ENCODE results near the gene ERCC1.
"Not testable (repeated sequence)": the region's sequence is repeated elsewhere in the genome, so short reads cannot be mapped to it uniquely, and the experiment has no call there.

Gene ERCC1

DNA sequence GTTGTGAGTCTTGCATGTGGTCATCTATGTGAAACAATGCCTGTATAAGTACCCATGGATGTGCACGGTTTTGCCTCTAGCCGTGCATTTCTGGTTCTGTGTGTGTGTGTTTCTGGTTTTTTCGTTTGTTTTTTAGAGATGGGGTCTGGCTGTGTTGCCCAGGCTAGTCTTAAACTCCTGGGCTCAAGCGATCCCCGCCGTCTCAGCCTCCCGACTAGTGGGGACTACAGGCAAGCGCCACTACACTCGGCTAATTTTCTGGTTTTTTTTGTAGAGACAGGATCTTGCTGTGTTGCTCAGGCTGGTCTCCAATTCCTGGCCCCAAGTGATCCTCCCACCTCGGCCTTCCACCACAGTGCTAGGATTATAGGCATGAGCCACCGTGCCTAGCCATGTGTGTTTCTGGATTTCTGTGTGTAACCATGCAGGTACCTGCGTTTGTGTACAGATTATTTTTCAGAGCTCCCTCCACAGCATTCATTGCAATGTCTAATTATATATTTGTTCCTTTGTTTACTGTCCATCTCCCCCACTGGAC lies 28.2 kb upstream of the ERCC1 start:
- no peak for DNase-seq

DNA sequence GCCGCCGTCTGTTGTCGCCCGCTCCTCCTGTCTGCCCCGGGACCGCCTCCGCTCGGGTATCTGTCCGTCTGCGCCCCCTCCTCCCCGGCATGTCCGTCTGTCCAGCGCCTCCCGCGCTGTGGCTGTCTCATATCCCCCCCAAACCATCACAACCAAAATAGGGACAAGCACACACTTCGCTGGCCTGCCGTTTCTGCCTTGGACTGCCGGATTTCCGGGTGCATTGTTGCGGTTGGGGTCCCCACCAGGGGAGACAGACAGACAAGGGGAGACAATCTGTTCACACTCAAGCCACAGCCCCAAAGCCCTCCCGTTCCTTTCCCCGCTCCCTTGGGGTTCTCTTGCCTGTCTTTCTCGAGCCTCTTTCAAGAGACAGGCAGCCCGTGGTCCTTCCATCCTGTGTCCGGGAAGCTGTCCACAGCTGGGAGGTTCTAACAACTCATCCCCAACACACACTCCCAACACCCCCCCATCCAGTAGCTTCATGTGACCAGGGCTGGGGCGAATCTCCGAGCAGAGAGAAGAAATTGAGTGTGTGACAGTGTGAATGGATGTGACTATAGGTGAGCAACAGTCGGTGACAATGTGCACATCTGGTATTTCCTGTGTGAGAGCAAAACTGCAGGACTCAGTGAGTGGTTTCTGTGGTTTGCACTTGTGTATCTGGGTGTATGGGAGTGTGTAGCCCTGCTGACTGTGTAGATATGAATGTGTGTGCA lies 27.6 kb upstream of the ERCC1 start:
- no peak for DNase-seq

DNA sequence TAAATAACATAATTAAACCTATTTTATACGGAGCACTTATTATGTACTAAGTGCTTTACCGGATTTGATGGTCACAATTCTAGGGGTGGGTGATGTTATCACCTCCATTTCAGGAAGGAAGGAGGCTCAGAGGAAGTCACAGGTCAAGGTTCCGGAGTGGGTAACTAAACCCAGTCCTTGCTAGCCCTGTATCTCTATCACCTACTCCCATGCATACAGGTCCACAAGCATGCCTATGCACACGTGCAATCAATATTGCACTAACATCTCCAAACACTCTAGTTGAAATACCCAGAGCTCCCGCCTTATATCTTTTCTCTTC lies 26.3 kb upstream of the ERCC1 start:
- no peak for DNase-seq

GRCh38 chr19:45448887-45449299 lies 25.2 kb upstream of the ERCC1 start:
- DNase-seq = no peak

GRCh38 chr19:45448425-45448756 lies 24.7 kb upstream of the ERCC1 start:
- DNase-seq = no peak

DNA sequence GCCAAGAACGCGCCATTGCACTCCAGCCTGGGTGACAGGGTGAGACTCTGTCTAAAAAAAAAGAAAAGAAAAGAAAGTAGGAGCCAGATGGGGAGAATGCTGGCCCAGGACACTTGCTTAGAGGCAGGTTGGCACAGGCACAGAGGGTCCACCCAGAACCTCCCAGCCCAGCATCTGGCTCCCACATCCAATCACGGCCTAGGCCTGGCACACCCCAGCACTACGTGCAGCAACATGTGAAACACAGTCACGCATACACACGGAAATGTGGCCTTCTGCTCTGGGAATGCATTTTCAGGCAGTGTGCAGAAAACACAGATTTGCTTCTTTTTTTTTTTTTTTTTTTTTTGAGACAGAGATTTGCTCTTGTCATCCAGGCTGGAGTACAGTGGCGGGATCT lies 23.2 kb upstream of the ERCC1 start:
- DNase-seq = no peak

DNA sequence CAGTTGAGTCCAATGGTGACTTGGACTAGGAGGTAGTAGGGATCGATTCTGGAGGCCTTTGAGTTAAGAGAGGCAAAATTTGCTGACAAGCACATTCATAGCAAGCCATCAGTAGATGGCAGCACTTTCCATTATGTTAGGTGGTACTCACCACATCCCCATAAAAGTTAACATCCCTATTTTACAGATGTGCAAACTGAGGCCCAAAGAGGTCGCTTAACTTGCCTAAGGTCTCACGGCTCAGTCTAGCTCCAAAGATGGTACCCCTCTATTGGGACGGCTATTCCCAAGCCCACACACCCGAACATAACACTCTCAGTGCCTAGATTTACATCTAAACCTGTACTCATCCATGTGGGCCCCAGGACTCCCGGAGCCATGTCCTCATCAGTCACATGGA lies 22.6 kb upstream of the ERCC1 start:
- DNase-seq = no peak

- DNase-seq = no peak
Observed at GRCh38 chr19:45445139-45445538, 21.4 kb upstream of the ERCC1 start.

DNA sequence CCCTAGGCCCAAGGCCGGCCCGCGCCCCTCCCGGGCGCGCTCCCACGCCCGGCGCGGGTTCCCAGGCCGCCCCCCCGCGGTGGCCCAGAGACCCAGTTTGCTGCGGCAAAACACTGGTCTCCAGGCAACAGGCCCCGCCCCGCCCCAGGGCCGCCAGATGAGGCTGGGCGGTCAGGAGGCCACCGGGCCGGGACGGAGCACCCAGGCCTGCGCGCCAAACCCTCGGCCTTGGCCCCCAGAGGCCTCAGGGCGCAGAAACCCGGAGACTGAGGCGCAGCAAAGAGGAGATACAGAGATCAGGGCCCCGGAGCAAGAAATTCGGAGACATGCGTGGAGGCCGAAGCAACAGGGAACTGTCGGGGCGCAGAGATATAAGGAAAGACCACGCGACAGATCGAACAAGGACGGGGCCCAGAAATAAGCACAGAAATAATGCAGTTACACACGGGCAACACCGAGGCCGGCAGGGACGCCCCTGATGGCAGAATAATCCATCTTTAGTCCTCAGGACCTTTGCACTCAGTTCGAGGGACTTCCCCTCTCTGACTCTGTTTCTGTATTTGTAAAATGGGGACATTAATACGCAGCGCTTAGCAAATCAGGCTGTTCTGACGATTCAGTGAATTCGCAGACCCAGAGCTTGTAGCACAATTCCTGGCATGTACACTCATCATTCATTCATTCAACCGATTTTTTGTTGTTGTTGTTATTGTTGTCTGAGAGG lies 20.8 kb upstream of the ERCC1 start:
- DNase-seq = peak; percentile 74 to 91

DNA sequence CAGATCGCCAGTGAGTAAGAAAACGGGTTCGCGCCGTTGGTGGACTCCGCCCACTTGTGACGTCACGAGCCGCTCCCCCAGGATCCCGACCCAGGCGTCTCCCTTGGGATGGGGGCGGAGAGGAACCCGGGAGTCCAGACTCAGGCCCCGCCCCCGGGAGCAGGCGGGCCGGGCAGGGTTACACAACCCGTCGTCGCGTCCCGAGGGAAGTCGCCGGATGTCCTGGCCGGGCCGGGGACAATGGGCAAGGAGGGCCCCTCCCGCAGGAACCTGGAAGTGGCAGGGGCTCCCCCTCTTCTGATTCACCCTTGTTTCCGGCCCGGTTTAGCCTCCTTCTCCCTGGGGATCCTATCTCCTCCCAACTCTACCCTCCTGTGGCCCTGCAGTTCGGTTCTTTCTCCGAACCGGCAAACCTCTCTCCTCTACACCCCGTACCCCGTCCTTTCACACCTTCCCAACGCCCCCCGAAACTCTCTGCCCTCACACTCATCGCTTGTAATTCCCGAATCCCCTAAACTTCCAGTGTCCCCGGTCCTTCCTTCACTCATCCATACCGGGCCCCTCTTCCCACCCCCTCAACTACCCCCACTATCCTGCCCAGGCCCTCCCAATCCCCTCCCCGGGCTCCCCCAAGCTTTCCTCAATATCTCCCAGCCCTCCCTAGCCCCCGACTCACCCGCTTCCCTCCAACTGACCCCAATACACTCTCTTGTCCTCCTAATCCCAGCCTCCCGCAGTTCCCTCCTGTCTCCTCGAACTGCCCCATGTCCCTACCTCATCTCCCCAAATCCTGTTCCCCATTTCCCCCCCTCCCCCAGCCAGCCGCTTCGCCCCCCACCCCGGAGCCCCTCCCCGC lies 20.0 kb upstream of the ERCC1 start:
- peak; percentile 83 to 92 for DNase-seq

- DNase-seq = peak in 1 of 2 experiments; percentile 36
Observed at GRCh38 chr19:45442778-45443461, 19.2 kb upstream of the ERCC1 start.

- no peak for DNase-seq
Observed at GRCh38 chr19:45442408-45442777, 18.7 kb upstream of the ERCC1 start.

DNA sequence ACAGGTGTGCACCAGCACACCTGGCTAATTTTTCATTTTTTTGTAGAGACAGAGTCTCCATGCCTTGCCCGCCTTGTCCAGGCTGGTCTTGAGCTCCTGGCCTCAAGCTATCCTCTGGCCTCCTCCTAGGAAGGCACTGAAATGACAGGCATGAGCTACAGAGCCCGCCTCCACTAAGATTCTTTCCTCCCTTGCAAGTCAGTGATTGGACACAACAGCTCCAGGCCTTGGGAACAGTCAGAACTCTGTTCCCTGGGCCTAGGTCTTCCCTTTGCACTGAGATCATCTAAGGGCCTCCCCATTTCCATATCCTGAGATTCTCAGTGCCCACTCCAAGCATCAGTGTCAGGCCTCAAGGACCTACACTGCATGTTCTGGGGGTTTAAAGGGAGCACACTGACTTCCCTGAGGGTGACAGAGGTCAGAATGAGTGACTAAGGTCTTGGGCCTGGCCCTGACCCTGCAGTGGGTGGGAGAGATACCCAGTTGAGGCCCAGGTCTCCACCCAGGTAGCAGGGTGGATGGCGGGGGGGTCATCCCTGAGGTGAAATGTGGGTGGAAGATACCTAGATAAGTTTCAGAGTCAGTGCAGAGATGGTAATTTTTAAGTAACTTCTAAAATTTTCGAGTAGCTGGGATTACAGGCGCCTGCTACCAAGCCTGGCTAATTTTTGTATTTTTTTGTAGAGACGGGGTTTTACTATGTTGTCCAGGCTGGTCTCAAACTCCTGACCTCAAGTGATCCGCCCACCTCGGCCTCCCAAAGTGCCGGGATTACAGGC lies 17.3 kb upstream of the ERCC1 start:
- DNase-seq = peak in 1 of 2 experiments; percentile 42

DNA sequence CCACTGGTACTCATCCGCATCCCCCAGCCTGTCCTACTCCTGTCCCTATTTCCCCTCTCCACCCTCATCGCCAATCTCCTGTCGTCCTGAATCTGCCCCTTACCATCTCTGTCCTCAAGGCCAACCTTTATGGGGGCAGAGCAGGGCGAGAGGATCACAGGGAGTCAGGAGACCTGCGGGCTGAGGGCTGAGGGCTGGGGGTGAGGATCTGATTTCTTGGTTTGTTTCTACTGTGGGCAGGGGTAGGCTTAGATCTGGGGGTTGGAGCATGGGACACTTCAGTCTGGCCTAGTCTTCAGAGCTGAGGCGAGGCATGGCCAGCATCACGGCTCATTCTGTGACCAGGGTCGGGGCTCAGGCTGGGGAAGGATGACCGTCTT lies 16.5 kb upstream of the ERCC1 start:
- DNase-seq = no peak

DNA sequence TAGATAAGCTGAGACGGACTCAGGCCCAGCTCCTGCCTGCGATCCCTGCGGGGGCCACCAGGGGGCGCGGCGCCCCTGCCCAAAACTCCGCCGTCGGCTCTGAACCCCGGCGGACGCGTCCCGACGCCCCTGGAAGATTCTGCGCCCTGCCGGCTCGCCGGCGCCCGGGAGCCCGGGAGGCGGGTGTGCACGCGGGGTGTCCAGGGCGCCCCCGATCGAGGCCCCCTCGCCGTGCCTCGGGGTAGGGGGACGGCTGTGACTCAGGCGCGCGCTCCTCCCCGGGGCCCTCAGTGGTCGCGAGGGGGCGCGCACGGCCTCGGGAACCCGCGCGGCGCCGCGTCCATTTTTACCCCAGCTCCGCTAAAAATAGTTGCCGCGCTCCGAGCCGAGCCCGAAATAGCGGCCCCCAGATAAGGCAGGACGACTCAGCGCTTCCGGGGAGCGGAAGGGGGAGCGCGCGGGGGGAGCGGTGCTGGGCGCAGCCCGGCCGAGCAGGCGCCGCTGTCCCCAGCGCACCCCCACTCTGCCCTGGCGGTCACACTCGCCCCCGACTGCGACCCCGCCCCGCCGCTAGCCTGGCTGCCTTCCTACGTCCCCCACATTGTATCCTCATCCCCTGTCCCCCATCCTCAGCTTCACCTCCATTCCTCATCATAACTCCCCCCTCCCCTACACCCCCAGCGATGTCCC lies 16.0 kb upstream of the ERCC1 start:
- DNase-seq = peak; percentile 50 to 73

DNA sequence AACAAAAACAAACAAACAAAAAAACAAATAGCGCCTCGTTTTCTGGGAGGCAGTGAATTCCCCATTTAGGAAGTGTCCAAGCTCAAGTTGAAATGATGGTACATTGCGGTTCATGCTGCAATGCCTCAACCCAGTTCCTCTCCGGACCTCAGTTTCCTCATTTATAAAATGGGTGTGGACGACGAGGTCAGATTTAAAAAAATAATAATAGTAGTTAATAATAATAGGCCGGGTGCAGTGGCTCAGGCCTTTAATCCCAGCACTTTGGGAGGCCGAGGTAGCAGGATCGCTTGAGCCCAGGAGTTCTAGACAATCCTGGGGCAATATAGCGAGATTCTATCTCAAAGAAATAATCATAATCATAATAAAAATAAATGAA lies 15.5 kb upstream of the ERCC1 start:
- no peak for DNase-seq

GRCh38 chr19:45437328-45437727 lies 13.6 kb upstream of the ERCC1 start:
- DNase-seq = no peak

- DNase-seq = not testable (repeated sequence)
Observed at GRCh38 chr19:45432543-45432942, 8.8 kb upstream of the ERCC1 start.

GRCh38 chr19:45431008-45431407 lies 7.3 kb upstream of the ERCC1 start:
- DNase-seq = not testable (repeated sequence)

DNA sequence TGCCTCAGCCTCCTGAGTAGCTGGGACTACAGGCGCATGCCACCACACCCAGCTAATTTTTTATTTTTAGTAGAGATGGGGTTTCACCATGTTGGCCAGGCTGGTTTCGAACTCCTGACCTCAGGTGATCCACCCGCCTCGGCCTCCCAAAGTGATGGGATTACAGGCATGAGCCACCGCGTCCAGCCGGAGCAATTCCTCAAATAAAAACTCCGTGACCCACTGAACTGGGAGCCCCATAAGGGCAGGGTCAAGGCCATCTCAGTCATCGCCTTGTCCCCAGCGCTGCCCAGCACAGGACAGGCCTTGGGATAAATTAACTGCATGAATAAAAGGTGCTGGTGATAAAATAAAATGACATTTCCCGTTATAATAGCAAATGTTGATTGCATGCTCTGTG lies 6.2 kb upstream of the ERCC1 start:
- DNase-seq = not testable (repeated sequence)

GRCh38 chr19:45428384-45429231 lies 4.9 kb upstream of the ERCC1 start:
- DNase-seq = peak; percentile 25 to 70

All from NCI-H1930 (cell line).